Stimulated activated CD4-positive, alpha-beta T cell treated with anti-CD3 and anti-CD28 coated beads, Interleukin-1b, Interleukin-23, amount 100 ng/mL, for 48 hours (primary cell): ENCODE data around the gene CCDC182.
A peak's percentile ranks its signal among the peaks of the same experiment; 100 is the strongest.

Source experiments
- DNase-seq: peaks from one replicate; pipeline ENCODE4 v3.0.0-alpha.2; 2020

The CCDC182 gene

DNA sequence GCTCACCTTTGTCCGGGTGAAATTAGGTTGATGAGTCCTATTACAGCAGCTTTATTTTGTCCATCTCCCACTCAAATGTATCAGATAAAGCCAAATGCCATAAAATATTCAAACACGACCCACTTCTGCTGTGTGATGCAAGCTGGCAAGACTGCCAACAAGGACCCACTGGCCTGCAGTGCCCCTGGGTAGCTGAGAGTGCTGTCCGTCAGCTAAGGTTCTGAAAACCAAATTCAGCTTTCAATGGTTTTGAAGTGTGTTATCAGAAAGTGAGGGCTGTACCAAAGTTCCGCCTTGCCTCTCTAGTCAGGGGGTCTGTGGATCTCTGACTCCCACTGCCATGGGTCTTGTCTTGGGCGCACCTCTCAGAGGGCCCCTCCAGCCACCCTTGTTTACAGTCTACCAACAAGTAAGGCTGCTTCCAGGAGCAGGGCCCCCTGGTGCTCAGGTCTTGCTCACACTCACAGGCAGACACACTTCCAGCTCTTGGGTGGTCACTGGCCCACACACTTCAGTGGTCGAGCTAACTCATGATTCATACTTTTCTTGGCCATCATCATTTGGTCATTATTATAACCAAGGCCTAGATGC is 10.5 kb upstream of the CCDC182 start:
- DNase-seq: no peak

- no peak for DNase-seq
Measured at GRCh38 chr17:57752031-57752905, 7.2 kb upstream of the CCDC182 start.

- no peak for DNase-seq
Measured at GRCh38 chr17:57751348-57751971, 6.4 kb upstream of the CCDC182 start.

GRCh38 chr17:57750895-57751294 is 5.8 kb upstream of the CCDC182 start:
- no peak for DNase-seq

DNA sequence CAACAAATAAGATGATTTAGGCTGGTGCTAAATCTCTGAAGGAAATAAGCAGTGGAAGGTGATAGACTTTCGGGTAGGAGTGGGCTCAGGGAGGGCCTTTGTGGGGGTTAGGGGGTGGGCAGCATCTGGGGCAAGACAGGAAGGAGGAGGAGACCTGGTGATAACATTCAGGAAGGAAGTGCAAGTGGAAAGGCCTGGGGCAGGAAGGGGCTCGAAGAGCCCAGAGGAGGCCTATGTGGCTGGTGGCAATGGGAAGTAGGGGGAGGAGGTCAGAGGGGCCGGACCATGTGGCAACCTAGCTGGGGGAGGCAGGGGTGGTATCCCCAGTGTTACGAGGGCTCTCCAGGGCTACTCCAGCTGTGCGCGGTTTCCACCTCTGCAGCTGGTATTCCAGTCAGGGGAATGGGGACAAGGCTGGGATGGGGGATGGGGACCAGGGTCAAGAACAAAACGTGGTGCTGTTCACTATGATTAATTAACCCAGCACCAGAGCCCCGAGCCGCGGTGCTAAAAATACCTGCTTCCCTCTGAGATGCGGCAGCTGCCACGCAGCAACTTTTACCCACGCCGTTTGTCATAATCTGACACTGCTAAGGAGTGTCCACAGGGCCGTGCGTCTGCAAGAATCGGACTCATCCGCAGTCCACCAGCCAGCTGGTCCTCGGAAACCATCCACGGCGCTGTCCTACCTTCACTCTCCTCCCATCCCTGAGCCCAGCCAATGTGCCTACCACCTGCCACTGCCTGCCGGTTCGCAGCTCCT is 5.2 kb upstream of the CCDC182 start:
- no peak for DNase-seq

DNA sequence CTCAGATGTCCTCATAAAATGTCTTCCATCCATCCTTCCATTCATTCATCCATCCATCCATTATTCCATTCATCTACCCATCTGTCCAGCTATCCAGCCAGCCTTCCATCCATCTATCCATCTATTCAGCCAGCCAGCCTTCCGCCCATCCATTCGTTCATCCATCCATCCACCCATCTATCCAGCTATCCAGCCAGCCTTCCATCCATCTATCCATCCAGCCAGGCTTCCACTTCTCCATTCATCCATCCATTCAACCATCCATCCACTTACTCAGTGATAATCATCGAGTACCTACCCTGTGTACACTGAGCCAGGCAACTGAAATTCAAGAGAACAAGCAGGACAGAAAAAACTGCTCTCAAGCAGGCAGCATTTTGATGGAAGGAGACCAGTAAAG is 4.6 kb upstream of the CCDC182 start:
- DNase-seq: no peak

DNA sequence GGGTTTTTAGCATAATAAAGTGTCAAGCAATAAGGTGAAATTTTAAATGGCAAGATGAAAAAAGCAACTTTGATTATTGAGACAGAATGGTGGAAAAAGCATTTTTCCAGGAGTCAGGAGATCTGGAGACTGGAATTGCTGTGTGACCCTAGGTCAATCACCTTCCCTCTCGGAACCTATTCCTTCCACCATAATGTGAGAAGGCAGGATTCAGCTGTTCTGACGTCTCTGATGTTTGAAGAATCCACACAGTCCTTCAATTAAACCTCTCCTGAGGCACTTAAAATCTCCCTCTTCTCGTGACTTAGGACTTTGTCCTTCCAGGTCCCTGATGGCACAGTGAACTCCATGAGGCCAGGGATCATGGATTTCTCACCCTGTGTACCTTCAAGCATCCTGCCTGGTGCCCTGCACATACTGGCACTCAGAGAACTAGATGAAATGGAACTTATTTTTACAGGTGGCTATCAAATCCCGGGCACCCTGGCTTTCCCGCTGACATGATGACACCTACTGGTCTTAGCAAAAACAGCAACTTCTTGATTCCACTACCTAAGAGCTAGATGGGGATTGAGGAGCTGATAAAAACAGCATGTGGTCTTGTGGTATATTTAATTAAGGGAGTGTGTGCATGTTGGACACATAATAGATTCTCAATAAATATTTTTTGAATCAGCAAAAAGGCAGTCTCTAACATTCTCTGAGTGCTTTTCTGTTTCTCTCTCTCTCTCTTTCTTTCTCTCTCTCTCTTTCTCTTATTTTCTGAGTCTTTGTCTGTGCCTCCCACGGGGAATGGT is 2.3 kb upstream of the CCDC182 start:
- DNase-seq: peak; percentile 32

GRCh38 chr17:57746221-57746620 is 1.1 kb upstream of the CCDC182 start:
- no peak for DNase-seq

GRCh38 chr17:57744195-57745170 is 616 bp downstream of the CCDC182 start:
- DNase-seq: no peak

DNA sequence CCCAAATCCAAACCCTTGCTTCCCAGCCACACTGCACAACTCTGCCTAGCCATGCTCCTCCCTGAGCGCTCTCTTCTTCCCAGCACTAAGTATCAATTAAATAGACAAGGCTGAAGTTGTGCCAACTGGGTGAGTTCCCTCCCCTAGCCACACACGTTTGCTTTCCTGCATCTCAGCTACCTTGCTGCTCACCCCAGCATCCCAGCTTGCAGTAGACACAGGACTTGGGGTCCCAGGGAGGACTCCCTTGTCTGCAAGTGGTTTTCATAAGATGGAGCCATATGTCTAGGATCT is 4.9 kb downstream of the CCDC182 start:
- no peak for DNase-seq

DNA sequence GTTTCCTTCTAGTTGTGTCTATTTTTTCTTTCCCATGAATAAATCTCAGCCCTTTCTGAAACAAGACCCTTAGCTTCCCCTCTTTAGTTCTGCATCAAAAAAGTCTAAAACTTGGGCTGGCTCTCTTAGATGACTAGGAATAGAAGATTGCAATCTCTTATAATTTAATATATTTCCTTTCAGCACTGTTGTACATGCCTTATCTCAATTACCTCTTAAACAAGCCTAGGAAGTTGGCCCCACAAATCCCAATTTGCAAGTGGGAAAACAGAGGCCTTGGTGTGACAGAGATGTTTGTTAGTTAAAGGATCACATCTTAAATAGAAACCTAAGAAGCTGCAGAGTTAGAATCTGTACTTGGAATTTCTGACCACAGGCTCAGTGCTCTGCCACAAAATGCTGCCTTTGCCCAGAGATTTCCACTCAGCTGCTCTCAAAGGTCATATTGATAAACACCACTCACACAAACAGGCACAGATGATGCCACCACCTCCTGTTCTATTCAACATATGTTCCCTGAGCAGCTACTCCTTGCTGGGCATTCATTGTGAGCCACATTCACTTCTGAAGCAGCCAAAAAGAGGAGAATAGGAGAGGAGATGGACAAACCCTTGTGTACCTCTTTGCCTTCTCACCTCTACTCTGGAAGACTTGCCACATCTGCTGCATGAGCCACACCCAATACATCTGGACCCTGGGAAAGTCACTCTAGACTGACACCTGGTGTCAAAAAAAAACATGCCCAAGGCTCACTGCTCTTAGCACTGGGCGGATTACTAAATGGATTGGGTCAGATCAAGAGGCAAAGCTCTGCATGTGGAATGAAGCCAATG is 5.5 kb downstream of the CCDC182 start:
- no peak for DNase-seq

- DNase-seq: no peak
Measured at GRCh38 chr17:57737450-57737849, 7.6 kb downstream of the CCDC182 start.

- no peak for DNase-seq
Measured at GRCh38 chr17:57735707-57736106, 9.4 kb downstream of the CCDC182 start.

GRCh38 chr17:57735230-57735629 is 9.9 kb downstream of the CCDC182 start:
- DNase-seq: no peak

DNA sequence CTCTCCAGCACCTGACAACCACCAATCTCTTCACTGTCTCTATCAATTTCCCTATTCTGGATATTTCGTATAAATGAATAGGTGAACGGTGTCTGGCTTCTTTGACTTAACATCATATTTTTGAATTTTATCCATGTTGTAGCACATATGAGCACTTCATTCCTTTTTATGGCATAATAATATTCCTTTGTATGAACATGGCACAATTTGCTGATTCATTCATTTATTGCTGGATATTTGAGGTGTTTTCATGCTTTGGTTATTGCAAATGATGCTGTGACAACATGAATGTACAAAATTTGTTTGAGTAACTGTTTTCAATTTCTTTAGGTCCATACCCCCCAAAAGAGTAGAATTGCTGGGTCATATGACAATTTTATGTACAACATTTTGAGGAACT is 12.0 kb downstream of the CCDC182 start:
- DNase-seq: no peak

GRCh38 chr17:57732062-57732461 is 13.0 kb downstream of the CCDC182 start:
- DNase-seq: no peak

GRCh38 chr17:57730026-57730701 is 14.9 kb downstream of the CCDC182 start:
- DNase-seq: no peak

GRCh38 chr17:57727630-57728175 is 17.4 kb downstream of the CCDC182 start:
- DNase-seq: no peak

GRCh38 chr17:57726838-57727237 is 18.3 kb downstream of the CCDC182 start:
- no peak for DNase-seq
